H9 (cell line): ENCODE results near the gene TMEM150B. TPM values are rescaled to one million over a fixed set of nuclear protein-coding genes. Genes with fewer than 3 reads are reported as not detected.

ENCODE experiments used
- DNase-seq: peaks from one replicate; pipeline ENCODE4 v3.0.0-alpha.2; 2017
- H2AFZ ChIP-seq: one replicate; pipeline ENCODE4 v1.6.1; 2013; ENCODE audit warnings: mild to moderate bottlenecking, low read length, control low read depth, moderate library complexity
- H2AK5ac ChIP-seq: 2 replicates; pipeline ENCODE4 v1.6.1; 2013; ENCODE audit warnings: low read length, control low read depth, mixed read lengths; ENCODE audit not compliant: insufficient read length
- H2BK120ac ChIP-seq: one replicate; pipeline ENCODE4 v1.6.1; 2013; ENCODE audit warnings: low read depth, mild to moderate bottlenecking, low read length, control low read depth, inconsistent platforms; ENCODE audit not compliant: poor library complexity, severe bottlenecking
- H2BK12ac ChIP-seq: 2 replicates; pipeline ENCODE4 v1.6.1; 2013; ENCODE audit warnings: low read length, control low read depth, mixed read lengths, low read depth; ENCODE audit not compliant: insufficient read length
- H2BK15ac ChIP-seq: 2 replicates; pipeline ENCODE4 v1.6.1; 2013; ENCODE audit warnings: low read depth, low read length, control low read depth
- H2BK20ac ChIP-seq: one replicate; pipeline ENCODE4 v1.6.1; 2013; ENCODE audit warnings: low read depth, mild to moderate bottlenecking, low read length, control low read depth, inconsistent platforms; ENCODE audit not compliant: poor library complexity, severe bottlenecking
- H2BK5ac ChIP-seq: 2 replicates; pipeline ENCODE4 v1.6.1; 2013; ENCODE audit warnings: low read length, control low read depth, mixed read lengths; ENCODE audit not compliant: insufficient read length
- H3K14ac ChIP-seq: 2 replicates; pipeline ENCODE4 v1.6.1; 2013; ENCODE audit warnings: low read length, control low read depth; ENCODE audit not compliant: insufficient read depth
- H3K18ac ChIP-seq: 2 replicates; pipeline ENCODE4 v1.6.1; 2013; ENCODE audit warnings: low read depth, mild to moderate bottlenecking, mixed read lengths, low read length, control low read depth; ENCODE audit not compliant: insufficient read length
- H3K23ac ChIP-seq: 2 replicates; pipeline ENCODE4 v1.6.1; 2013; ENCODE audit warnings: low read length, control low read depth, mixed read lengths, low read depth; ENCODE audit not compliant: insufficient read length
- H3K23me2 ChIP-seq: 2 replicates; pipeline ENCODE4 v1.6.1; 2013; ENCODE audit warnings: low read depth, mild to moderate bottlenecking, mixed read lengths, low read length, control low read depth; ENCODE audit not compliant: insufficient read length, poor library complexity, severe bottlenecking
- H3K27ac ChIP-seq: 2 replicates; pipeline ENCODE4 v1.5.1; 2013; ENCODE audit warnings: low read length, control low read depth, mixed read lengths, low read depth; ENCODE audit not compliant: insufficient read length
- H3K27me3 ChIP-seq: 2 replicates; pipeline ENCODE4 v1.6.1; 2013; ENCODE audit warnings: low read length, control low read depth, inconsistent platforms; ENCODE audit not compliant: insufficient read depth
- H3K4ac ChIP-seq: 2 replicates; pipeline ENCODE4 v1.6.1; 2013; ENCODE audit warnings: low read depth, mild to moderate bottlenecking, control low read depth, inconsistent platforms, low read length, moderate library complexity
- H3K4me1 ChIP-seq: 2 replicates; pipeline ENCODE4 v1.6.1; 2013; ENCODE audit warnings: low read length, control low read depth, inconsistent platforms; ENCODE audit not compliant: insufficient read depth
- H3K4me2 ChIP-seq: 2 replicates; pipeline ENCODE4 v1.6.1; 2013; ENCODE audit warnings: low read length, control low read depth, mixed read lengths; ENCODE audit not compliant: insufficient read length, insufficient read depth
- H3K56ac ChIP-seq: 2 replicates; pipeline ENCODE4 v1.6.1; 2013; ENCODE audit warnings: low read depth, mild to moderate bottlenecking, mixed read lengths, low read length, control low read depth; ENCODE audit not compliant: insufficient read length
- H3K79me1 ChIP-seq: 2 replicates; pipeline ENCODE4 v1.6.1; 2013; ENCODE audit warnings: low read depth, mild to moderate bottlenecking, moderate library complexity, low read length, control low read depth, inconsistent platforms; ENCODE audit not compliant: insufficient read depth, poor library complexity, severe bottlenecking
- H3K79me2 ChIP-seq: 2 replicates; pipeline ENCODE4 v1.6.1; 2013; ENCODE audit warnings: low read length, control low read depth, inconsistent platforms; ENCODE audit not compliant: insufficient read depth
- H3K9ac ChIP-seq: 2 replicates; pipeline ENCODE4 v1.6.1; 2013; ENCODE audit warnings: low read length, control low read depth, mixed read lengths; ENCODE audit not compliant: insufficient read length; ENCODE audit errors: extremely low read depth
- H3K9me3 ChIP-seq: one replicate; pipeline ENCODE4 v1.6.1; 2013; ENCODE audit warnings: low read depth, low read length, inconsistent platforms; ENCODE audit not compliant: control insufficient read depth
- H3T11ph ChIP-seq: one replicate; pipeline ENCODE4 v1.6.1; 2013; ENCODE audit warnings: mild to moderate bottlenecking, low read length, control low read depth, inconsistent platforms
- H4K20me1 ChIP-seq: one replicate; pipeline ENCODE4 v1.6.1; 2013; ENCODE audit not compliant: control insufficient read depth, insufficient read length, insufficient read depth
- H4K5ac ChIP-seq: 2 replicates; pipeline ENCODE4 v1.6.1; 2013; ENCODE audit warnings: low read depth, mild to moderate bottlenecking, mixed read lengths, low read length, control low read depth; ENCODE audit not compliant: insufficient read length
- H4K8ac ChIP-seq: replicated peaks from 2 replicates; pipeline ENCODE4 v1.6.1; 2013; ENCODE audit warnings: low read length, control low read depth, mixed read lengths, low read depth; ENCODE audit not compliant: insufficient read length
- H4K91ac ChIP-seq: 2 replicates; pipeline ENCODE4 v1.6.1; 2013; ENCODE audit warnings: low read depth, mild to moderate bottlenecking, moderate library complexity, mixed read lengths, low read length, control low read depth; ENCODE audit not compliant: insufficient read length
- H3K27ac Mint-ChIP-seq, 3 experiments: 2 replicates in 2 of 3; 3 replicates in 1 of 3; pipeline ENCODE4 v1.8.0; 2020 to 2021; ENCODE audit warnings: mixed read lengths in 3 of 3, mild to moderate bottlenecking in 1 of 3, moderate library complexity in 1 of 3
- H3K27me3 Mint-ChIP-seq: 2 replicates; pipeline ENCODE4 v1.8.0; 2021; ENCODE audit warnings: low read depth, mild to moderate bottlenecking, moderate library complexity, mixed read lengths
- H3K36me3 Mint-ChIP-seq, 3 experiments: 2 replicates in 2 of 3; 3 replicates in 1 of 3; pipeline ENCODE4 v1.8.0; 2020 to 2021; ENCODE audit warnings: low read depth in 3 of 3, mixed read lengths in 3 of 3; ENCODE audit not compliant: insufficient read depth in 1 of 3
- H3K4me1 Mint-ChIP-seq, 2 experiments: 2 replicates each; pipeline ENCODE4 v1.8.0; 2020; ENCODE audit warnings: mixed read lengths in 2 of 2
- H3K4me3 Mint-ChIP-seq, 2 experiments: 2 replicates in 1 of 2; 3 replicates in 1 of 2; pipeline ENCODE4 v1.8.0; 2020 to 2021; ENCODE audit warnings: mild to moderate bottlenecking in 2 of 2, mixed read lengths in 2 of 2, moderate library complexity in 1 of 2
- H3K9me3 Mint-ChIP-seq, 2 experiments: 2 replicates in 1 of 2; 3 replicates in 1 of 2; pipeline ENCODE4 v1.8.0; 2020; ENCODE audit warnings: mild to moderate bottlenecking in 2 of 2, mixed read lengths in 2 of 2, moderate library complexity in 1 of 2
- CTCF ChIP-seq: fragments of 200-600 bp; sonication (generic); conservative IDR thresholded peaks from 3 replicates; pipeline ENCODE4 v1.8.0; 2021; ENCODE audit warnings: antibody characterized with exemption, mild to moderate bottlenecking
- WGBS: extraction: QIAGEN DNeasy Blood & Tissue Kit; methylation state at CpG from one replicate; pipeline ENCODE4 v1.1.7; 2013; ENCODE audit warnings: missing lambda C conversion rate, low lambda C conversion rate, mixed read lengths; ENCODE audit not compliant: insufficient read length; ENCODE audit errors: extremely low coverage; 5-methylcytosine and 5-hydroxymethylcytosine counted together
- total RNA-seq: library from RNA; stranded (reverse); gene quantifications from 2 replicates; pipeline ENCODE4 v1.2.1, GENCODE V29; 2021

Gene TMEM150B
- total RNA-seq, 1 experiment from 2014 or later, result 0.63 TPM

DNA sequence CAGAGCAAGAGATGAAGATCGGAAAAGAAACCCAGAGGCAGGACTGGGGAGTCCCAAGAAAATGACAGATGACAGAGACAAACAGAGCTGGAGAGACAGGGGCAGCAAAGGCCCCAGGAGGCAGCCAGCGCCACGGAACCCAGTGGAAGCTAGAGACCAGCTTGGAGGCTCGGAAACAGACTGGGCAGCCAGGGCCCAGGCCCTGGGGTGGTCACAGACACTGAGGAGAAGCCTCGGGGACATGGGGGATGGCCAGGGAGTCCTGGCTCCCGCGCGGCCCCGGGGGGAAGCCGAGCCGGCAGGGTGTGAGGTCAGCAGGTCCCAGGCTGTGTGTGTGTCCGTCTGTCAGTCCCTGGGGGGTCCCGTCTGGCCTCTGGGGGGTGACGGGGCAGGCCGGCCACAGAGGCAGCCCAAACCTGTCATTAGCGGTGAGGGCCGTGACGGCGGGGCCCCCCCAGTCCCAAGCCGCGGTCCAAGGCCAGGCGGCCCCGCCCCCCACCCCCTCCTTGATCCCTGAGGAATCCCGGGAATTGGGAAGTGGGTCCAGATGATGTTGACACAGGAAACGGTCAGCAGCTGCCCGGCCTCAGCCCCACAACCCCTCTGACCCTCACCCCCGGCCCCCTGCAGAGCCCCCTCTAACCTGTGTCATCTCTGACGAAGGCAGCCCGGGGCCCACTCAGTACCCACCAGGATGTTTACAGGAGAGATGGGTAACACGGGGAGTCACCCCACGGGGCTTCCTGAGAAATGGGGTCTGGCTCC, 49.0 kb upstream of the TMEM150B start:
- no peak for TF ChIP-seq CTCF

More for the DNA sequence above, 49.0 kb upstream of the TMEM150B start:
- H3K9me3 ChIP-seq, result no peaks in the 10 kb centered on the region
- H3K4me2 ChIP-seq, result peak overlapping the region; percentile 33
- no peak overlapping the region for H3T11ph ChIP-seq
- H2BK5ac ChIP-seq, result no peak overlapping the region
- no peak overlapping the region for H2BK120ac ChIP-seq
- no peak overlapping the region for H3K23ac ChIP-seq
- H4K91ac ChIP-seq, result no peak overlapping the region
- no peaks in the 10 kb centered on the region for H3K79me1 ChIP-seq
- no peak overlapping the region for H4K8ac ChIP-seq
- H3K9ac ChIP-seq, result no peak overlapping the region
- no peak overlapping the region for H3K56ac ChIP-seq
- H3K27ac Mint-ChIP-seq, result peak overlapping the region in 2 of 3 experiments; percentile 17 to 55; a peak in 3 of 7 replicates
- H2BK12ac ChIP-seq, result no peak overlapping the region
- no peak overlapping the region for H2BK20ac ChIP-seq
- no peaks in the 10 kb centered on the region for H4K20me1 ChIP-seq
- no peak overlapping the region for H2AFZ ChIP-seq
- H3K36me3 Mint-ChIP-seq, result peaks cover 0 to 6% (median 0%) of the 10 kb centered on the region in 3 experiments; a peak in 1 of 7 replicates
- no CpG with 5 or more reads among the region's 31 CpGs for WGBS
- H3K9me3 Mint-ChIP-seq, result peaks cover 0 to 5% of the 10 kb centered on the region in 2 experiments; a peak in 2 of 5 replicates
- H3K27ac ChIP-seq, result no peak overlapping the region
- peaks cover 5% of the 10 kb centered on the region; the same call in 1 of the 2 replicates for H3K27me3 ChIP-seq
- no peaks in the 10 kb centered on the region; the same call in 1 of the 2 replicates for H3K4me1 ChIP-seq
- H3K4me1 Mint-ChIP-seq, result peaks cover 41 to 57% of the 10 kb centered on the region in 2 experiments
- H3K79me2 ChIP-seq, result no peaks in the 10 kb centered on the region
- no peak overlapping the region for H2BK15ac ChIP-seq
- H4K5ac ChIP-seq, result no peak overlapping the region
- H3K27me3 Mint-ChIP-seq, result peaks cover 70% of the 10 kb centered on the region
- H3K23me2 ChIP-seq, result peaks cover 17% of the 10 kb centered on the region
- no peak overlapping the region for H2AK5ac ChIP-seq
- peak overlapping the region; percentile 4 to 51; a peak in 3 of 5 replicates for H3K4me3 Mint-ChIP-seq
- H3K4ac ChIP-seq, result no peak overlapping the region
- no peak for DNase-seq
- H3K14ac ChIP-seq, result no peak overlapping the region; the same call in 1 of the 2 replicates
- H3K18ac ChIP-seq, result no peak overlapping the region
